HEK293 (cell line): Measurements from ENCODE around the gene VGLL4.

Source experiments
- CTCF ChIA-PET: fragments of 350-600 bp; formaldehyde crosslinking; extraction: SDS; loops from one replicate; lab custom pipeline; 2021; ENCODE audit warnings: antibody characterized with exemption; lab: Yijun Ruan, JAX
- POLR2A ChIA-PET: fragments of 300-600 bp; formaldehyde crosslinking; extraction: SDS; loops from one replicate; lab custom pipeline; 2020; ENCODE audit warnings: antibody characterized with exemption, inconsistent platforms; lab: Yijun Ruan, JAX
- H3K27ac ChIP-seq: fragments of 200-500 bp; sonication (Bioruptor generic); 2 replicates; pipeline ENCODE4 v1.5.1; 2014; ENCODE audit warnings: low read depth, low read length, control low read depth, inconsistent platforms; ENCODE audit errors: extremely low read depth
- H3K36me3 ChIP-seq, 2 experiments: fragments of 200-500 bp in 1 of 2; sonication (Bioruptor generic) in 1 of 2; 1 replicate in 1 of 2; 2 replicates in 1 of 2; pipeline ENCODE4 v1.5.1; 2014 to 2017; ENCODE audit warnings: inconsistent platforms in 2 of 2, low read length in 2 of 2; ENCODE audit not compliant: control insufficient read depth in 2 of 2, insufficient read depth in 1 of 2
- H3K4me1 ChIP-seq: fragments of 200-500 bp; sonication (Bioruptor generic); 2 replicates; pipeline ENCODE4 v1.5.1; 2014; ENCODE audit warnings: mild to moderate bottlenecking, low read length, inconsistent platforms; ENCODE audit not compliant: control insufficient read depth, insufficient read depth
- H3K4me3 ChIP-seq: 2 replicates; pipeline ENCODE4 v1.5.1; 2011; ENCODE audit warnings: low read depth, mild to moderate bottlenecking, control low read depth, low read length, moderate library complexity
- H3K9me3 ChIP-seq: fragments of 200-500 bp; sonication (Bioruptor generic); 2 replicates; pipeline ENCODE4 v1.5.1; 2014; ENCODE audit warnings: low read depth, low read length, inconsistent platforms; ENCODE audit not compliant: control insufficient read depth, insufficient read depth
- AEBP2 ChIP-seq: fragments of 450-650 bp; formaldehyde crosslinking; IDR thresholded peaks from 2 replicates; pipeline ENCODE4 v1.5.1; 2016; ENCODE audit warnings: missing biosample characterization, missing genetic modification characterization, borderline replicate concordance
- HIC1 ChIP-seq: fragments of 450-650 bp; formaldehyde crosslinking; IDR thresholded peaks from 2 replicates; pipeline ENCODE4 v1.5.1; 2016; ENCODE audit warnings: missing biosample characterization, missing genetic modification characterization
- IKZF3 ChIP-seq: fragments of 450-650 bp; IDR thresholded peaks from 2 replicates; pipeline ENCODE4 v1.5.0; 2018; ENCODE audit warnings: missing biosample characterization, mild to moderate bottlenecking, missing genetic modification characterization, moderate library complexity
- KLF9 ChIP-seq: fragments of 450-650 bp; formaldehyde crosslinking; IDR thresholded peaks from 2 replicates; pipeline ENCODE4 v1.5.1; 2016; ENCODE audit warnings: missing biosample characterization, missing genetic modification characterization, low read depth
- MYNN ChIP-seq: fragments of 450-650 bp; formaldehyde crosslinking; IDR thresholded peaks from 2 replicates; pipeline ENCODE4 v1.5.1; 2016; ENCODE audit warnings: missing biosample characterization, missing genetic modification characterization, borderline replicate concordance
- SCRT1 ChIP-seq: fragments of 450-650 bp; formaldehyde crosslinking; IDR thresholded peaks from 2 replicates; pipeline ENCODE4 v1.5.1; 2016; ENCODE audit warnings: missing biosample characterization, missing genetic modification characterization, borderline replicate concordance
- ZBTB21 ChIP-seq: fragments of 450-650 bp; formaldehyde crosslinking; IDR thresholded peaks from 2 replicates; pipeline ENCODE4 v1.5.1; 2017; ENCODE audit warnings: missing biosample characterization, missing genetic modification characterization
- ZBTB8A ChIP-seq: fragments of 450-650 bp; formaldehyde crosslinking; IDR thresholded peaks from 2 replicates; pipeline ENCODE4 v1.5.1; 2016; ENCODE audit warnings: missing biosample characterization, missing genetic modification characterization
- ZNF121 ChIP-seq: fragments of 450-650 bp; formaldehyde crosslinking; IDR thresholded peaks from 2 replicates; pipeline ENCODE4 v1.5.1; 2016; ENCODE audit warnings: missing biosample characterization, missing genetic modification characterization
- ZNF2 ChIP-seq: fragments of 450-650 bp; formaldehyde crosslinking; IDR thresholded peaks from 2 replicates; pipeline ENCODE4 v1.5.1; 2016; ENCODE audit warnings: missing biosample characterization, missing genetic modification characterization
- ZNF221 ChIP-seq: fragments of 450-650 bp; formaldehyde crosslinking; IDR thresholded peaks from 2 replicates; pipeline ENCODE4 v1.5.1; 2017; ENCODE audit warnings: missing biosample characterization, missing genetic modification characterization, borderline replicate concordance
- ZNF26 ChIP-seq: fragments of 450-650 bp; formaldehyde crosslinking; IDR thresholded peaks from 2 replicates; pipeline ENCODE4 v1.5.1; 2016; ENCODE audit warnings: missing biosample characterization, missing genetic modification characterization
- ZNF362 ChIP-seq: fragments of 450-650 bp; formaldehyde crosslinking; IDR thresholded peaks from 2 replicates; pipeline ENCODE4 v1.5.1; 2016; ENCODE audit warnings: missing biosample characterization, missing genetic modification characterization
- ZNF391 ChIP-seq: fragments of 450-650 bp; formaldehyde crosslinking; IDR thresholded peaks from 2 replicates; pipeline ENCODE4 v1.5.1; 2016; ENCODE audit warnings: low read depth, missing biosample characterization, missing genetic modification characterization, borderline replicate concordance
- ZNF433 ChIP-seq: fragments of 450-650 bp; formaldehyde crosslinking; IDR thresholded peaks from 2 replicates; pipeline ENCODE4 v1.5.1; 2016; ENCODE audit warnings: missing biosample characterization, missing genetic modification characterization, low read depth
- ZNF513 ChIP-seq: fragments of 450-650 bp; IDR thresholded peaks from 2 replicates; pipeline ENCODE4 v1.5.1; 2018; ENCODE audit warnings: missing biosample characterization, missing genetic modification characterization
- ZNF529 ChIP-seq: fragments of 450-650 bp; formaldehyde crosslinking; IDR thresholded peaks from 2 replicates; pipeline ENCODE4 v1.5.1; 2017; ENCODE audit warnings: missing genetic modification characterization, missing biosample characterization; ENCODE audit not compliant: insufficient replicate concordance
- ZNF792 ChIP-seq: fragments of 450-650 bp; formaldehyde crosslinking; IDR thresholded peaks from 2 replicates; pipeline ENCODE4 v1.5.1; 2016; ENCODE audit warnings: missing biosample characterization, missing genetic modification characterization
- TF ChIP-seq, protein P1 (sequence below): fragments of 450-650 bp; formaldehyde crosslinking; IDR thresholded peaks from 2 replicates; pipeline ENCODE4 v1.5.1; 2017; ENCODE audit warnings: missing biosample characterization, missing genetic modification characterization

The VGLL4 gene

DNA sequence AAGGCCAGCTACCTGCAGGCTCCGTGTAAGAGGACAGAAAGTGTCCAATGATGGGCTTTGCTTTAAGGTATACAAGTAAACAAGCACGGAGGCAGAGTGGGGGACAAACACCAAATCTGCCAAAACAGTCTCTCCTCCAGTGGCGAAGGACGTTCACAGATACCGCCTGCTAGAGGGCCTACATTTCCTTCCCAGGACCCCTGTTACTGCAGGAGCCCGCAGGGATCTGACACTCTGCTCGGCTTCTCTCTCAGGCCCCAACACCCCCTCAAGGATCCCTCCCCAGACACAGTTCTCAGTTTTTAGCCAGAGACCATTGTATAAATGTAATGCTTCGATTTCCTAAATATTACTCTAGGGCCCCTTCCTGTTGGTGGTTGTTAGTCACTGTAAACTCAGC is 46.0 kb upstream of the VGLL4 start:
- H3K4me3 ChIP-seq: no peak overlapping the region
- CTCF ChIA-PET: interaction anchor here (1.0 kb wide), 1 partner anchor 11 kb away, joined by 3 read pairs; no protein-coding TSS in a partner anchor
- H3K27ac ChIP-seq: no peak overlapping the region
- POLR2A ChIA-PET: no interaction called here
- peaks cover 23% of the 10 kb centered on the region for H3K4me1 ChIP-seq
- no peaks in the 10 kb centered on the region for H3K9me3 ChIP-seq
- no peak for TF ChIP-seq ZBTB8A (tag by site-specific recombination)
- TF ChIP-seq KLF9 (tag by site-specific recombination): no peak
- no peak for TF ChIP-seq ZNF433 (tag by site-specific recombination)
- TF ChIP-seq ZNF221 (tag by site-specific recombination): no peak
- no peak for TF ChIP-seq ZNF362 (tag by site-specific recombination)
- TF ChIP-seq ZNF529: no peak
- no peak for TF ChIP-seq MYNN (tag by site-specific recombination)
- TF ChIP-seq ZNF2 (tag by site-specific recombination): no peak
- TF ChIP-seq ZBTB21 (tag by site-specific recombination): no peak
- TF ChIP-seq, protein P1, sequence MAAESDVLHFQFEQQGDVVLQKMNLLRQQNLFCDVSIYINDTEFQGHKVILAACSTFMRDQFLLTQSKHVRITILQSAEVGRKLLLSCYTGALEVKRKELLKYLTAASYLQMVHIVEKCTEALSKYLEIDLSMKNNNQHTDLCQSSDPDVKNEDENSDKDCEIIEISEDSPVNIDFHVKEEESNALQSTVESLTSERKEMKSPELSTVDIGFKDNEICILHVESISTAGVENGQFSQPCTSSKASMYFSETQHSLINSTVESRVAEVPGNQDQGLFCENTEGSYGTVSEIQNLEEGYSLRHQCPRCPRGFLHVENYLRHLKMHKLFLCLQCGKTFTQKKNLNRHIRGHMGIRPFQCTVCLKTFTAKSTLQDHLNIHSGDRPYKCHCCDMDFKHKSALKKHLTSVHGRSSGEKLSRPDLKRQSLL (tag by site-specific recombination): no peak
- TF ChIP-seq HIC1 (tag by site-specific recombination): no peak
- TF ChIP-seq ZNF391: no peak
- TF ChIP-seq ZNF121 (tag by site-specific recombination): no peak
- no peak for TF ChIP-seq AEBP2 (tag by site-specific recombination)
- no peak for TF ChIP-seq ZNF513 (tag by site-specific recombination)
- no peak for TF ChIP-seq ZNF26
- TF ChIP-seq IKZF3: no peak
- no peak for TF ChIP-seq ZNF792 (tag by site-specific recombination)
- TF ChIP-seq SCRT1 (tag by site-specific recombination): no peak
- H3K36me3 ChIP-seq: no peaks in the 10 kb centered on the region
